Limb (tissue), 2 donors: ENCODE results near the gene IGFLR1.

Experiments used
- DNase-seq, 2 donors: peaks; one replicate each; pipeline ENCODE4 v3.0.0-alpha.2; 2016; ENCODE audit errors: extremely low spot score in 2 of 2

IGFLR1 gene, protein sequence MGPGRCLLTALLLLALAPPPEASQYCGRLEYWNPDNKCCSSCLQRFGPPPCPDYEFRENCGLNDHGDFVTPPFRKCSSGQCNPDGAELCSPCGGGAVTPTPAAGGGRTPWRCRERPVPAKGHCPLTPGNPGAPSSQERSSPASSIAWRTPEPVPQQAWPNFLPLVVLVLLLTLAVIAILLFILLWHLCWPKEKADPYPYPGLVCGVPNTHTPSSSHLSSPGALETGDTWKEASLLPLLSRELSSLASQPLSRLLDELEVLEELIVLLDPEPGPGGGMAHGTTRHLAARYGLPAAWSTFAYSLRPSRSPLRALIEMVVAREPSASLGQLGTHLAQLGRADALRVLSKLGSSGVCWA

GRCh38 chr19:35742121-35742724 is at the start of gene IGFLR1:
IGFLR1 (minus strand) TSS chr19:35742452; CDS start chr19:35741180, 1,272 bp downstream.
- no peak for DNase-seq

DNA sequence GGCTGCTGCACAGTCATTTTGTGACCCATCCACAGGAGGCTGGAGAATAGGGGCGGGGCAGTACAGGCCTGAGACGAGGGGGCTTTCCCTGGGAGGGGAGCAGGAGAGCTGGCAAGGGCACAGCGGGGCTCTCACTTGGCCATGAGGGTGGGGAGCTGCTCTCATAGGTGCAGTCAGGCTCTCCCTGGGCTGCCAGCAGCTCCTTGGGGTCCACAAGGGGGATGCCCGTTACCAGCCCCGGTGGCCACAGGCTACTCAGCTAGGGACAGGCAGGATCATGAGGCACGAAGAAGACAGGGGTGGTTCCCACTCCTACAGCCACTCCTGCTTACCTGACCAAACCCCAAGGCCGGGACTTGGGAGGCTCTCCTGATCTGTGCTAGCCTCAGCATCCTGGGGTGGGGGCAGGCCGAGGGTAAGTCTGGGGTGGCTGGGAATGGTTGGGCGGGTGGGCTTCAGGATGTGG is 49.6 kb upstream of the IGFLR1 start:
- DNase-seq: no peak

DNA sequence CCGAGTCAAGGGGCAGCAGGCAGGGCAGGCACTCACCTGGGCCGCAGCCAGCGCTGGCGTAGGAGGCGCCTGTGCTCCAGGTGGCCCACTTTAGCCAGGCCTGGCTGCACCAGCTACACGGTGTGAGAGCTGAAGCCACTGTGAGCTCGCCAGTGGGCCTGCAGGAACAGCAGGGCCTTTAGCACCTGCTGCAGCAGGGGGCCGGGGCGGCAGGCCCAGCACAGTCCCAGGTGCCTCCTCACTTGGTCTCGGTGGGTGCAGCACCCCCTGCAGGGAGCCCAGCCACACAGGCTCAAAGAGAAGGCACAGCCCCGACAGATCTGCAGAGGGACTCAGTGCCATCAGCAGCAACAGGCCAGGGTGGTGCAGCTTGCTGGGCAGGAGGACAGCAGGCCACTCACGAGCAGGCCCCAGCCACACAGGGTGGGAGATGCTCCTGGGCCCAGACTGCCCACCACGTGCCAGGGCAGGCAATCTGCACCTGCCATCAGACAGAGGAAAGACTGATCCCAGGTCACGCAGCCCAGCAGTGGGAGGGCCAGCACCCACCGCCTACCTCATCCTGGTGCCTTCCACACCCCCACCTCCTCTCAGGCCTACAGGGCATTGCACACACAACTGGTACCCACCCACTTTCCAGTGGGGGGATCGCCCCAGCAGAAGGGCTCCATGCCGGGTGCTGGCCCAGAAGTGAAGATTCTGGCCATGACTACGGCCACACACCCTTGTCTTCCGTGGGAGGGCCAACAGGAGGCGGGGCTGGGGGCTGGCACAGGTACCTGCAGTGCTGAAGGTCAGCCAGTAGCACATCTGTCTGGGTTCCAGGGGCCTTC is 48.9 kb upstream of the IGFLR1 start:
- DNase-seq: no peak

DNA sequence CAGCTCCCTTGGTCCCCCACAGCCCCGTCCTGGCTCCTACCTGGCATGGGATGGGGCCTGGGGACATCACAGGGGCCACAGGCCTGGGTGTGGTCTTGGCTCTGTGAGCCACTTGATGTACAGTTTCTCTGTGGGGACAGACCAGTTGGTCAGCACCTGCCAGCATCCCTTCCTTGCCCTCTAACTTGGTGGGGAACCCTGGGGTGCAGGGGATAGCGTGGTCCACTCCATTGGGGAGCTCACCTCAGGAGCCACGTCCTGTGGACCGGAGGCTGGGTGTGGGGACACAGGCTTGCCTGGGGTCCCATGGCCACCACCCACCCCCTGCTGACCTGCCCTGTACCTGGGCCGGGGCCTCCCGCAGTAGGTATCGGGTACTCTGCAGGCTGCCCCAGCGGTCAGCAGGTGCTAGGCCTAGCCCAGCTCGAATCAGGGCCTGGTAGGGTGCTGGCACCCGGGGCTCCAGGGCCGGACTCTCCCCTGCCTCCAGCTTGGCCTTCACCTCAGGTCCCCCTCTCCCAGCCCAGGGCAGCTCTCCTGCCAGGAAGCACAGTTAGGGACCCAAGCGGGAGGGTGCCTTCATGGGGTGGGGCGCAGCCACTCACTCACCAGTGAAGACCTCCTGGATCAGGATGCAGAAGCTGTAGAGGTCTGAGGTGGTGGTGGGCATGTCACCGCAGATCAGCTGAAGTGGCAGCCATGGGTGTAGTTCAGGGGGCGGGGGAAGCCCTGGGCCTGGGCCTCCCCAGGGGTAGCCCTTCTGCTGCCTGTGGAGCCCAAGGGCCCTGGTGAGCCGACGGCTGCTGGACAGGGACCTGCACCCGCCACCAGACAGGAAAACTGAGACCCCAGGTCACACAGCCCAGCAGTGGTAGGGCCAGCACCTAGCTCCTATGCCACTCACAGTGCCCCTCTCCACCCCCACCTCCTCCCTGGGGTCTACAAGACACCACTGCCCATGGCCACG is 48.0 kb upstream of the IGFLR1 start:
- no peak for DNase-seq

- no peak for DNase-seq
Observed at GRCh38 chr19:35789195-35789977, 47.1 kb upstream of the IGFLR1 start.

- DNase-seq: no peak
Observed at GRCh38 chr19:35788205-35788960, 46.1 kb upstream of the IGFLR1 start.

- DNase-seq: no peak
Observed at GRCh38 chr19:35787227-35787799, 45.1 kb upstream of the IGFLR1 start.

DNA sequence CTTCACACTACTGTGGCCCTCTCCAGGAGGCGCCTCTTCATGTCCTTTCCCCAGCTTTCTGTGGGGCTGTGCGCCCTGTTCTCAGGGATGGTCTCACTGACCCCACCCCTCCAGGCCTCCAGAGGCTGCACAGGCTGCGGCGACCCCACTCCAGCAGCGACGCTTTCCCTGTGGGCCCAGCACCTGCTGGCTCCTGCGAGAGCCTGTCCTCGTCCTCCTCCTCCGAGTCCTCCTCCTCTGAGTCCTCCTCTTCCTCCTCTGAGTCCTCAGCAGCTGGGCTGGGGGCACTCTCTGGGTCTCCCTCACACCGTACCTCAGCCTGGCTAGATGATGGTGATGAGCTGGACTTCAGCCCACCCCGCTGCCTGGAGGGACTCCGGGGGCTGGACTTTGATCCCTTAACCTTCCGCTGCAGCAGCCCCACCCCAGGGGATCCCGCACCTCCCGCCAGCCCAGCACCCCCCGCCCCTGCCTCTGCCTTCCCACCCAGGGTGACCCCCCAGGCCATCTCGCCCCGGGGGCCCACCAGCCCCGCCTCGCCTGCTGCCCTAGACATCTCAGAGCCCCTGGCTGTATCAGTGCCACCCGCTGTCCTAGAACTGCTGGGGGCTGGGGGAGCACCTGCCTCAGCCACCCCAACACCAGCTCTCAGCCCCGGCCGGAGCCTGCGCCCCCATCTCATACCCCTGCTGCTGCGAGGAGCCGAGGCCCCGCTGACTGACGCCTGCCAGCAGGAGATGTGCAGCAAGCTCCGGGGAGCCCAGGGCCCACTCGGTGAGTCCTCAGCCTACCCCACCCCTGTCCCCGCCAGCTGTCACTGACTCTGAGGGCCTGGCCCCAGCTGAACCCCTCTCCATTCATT is 44.3 kb upstream of the IGFLR1 start:
- no peak for DNase-seq

GRCh38 chr19:35785339-35785627 is 43.0 kb upstream of the IGFLR1 start:
- no peak for DNase-seq

GRCh38 chr19:35784503-35785338 is 42.5 kb upstream of the IGFLR1 start:
- no peak for DNase-seq

DNA sequence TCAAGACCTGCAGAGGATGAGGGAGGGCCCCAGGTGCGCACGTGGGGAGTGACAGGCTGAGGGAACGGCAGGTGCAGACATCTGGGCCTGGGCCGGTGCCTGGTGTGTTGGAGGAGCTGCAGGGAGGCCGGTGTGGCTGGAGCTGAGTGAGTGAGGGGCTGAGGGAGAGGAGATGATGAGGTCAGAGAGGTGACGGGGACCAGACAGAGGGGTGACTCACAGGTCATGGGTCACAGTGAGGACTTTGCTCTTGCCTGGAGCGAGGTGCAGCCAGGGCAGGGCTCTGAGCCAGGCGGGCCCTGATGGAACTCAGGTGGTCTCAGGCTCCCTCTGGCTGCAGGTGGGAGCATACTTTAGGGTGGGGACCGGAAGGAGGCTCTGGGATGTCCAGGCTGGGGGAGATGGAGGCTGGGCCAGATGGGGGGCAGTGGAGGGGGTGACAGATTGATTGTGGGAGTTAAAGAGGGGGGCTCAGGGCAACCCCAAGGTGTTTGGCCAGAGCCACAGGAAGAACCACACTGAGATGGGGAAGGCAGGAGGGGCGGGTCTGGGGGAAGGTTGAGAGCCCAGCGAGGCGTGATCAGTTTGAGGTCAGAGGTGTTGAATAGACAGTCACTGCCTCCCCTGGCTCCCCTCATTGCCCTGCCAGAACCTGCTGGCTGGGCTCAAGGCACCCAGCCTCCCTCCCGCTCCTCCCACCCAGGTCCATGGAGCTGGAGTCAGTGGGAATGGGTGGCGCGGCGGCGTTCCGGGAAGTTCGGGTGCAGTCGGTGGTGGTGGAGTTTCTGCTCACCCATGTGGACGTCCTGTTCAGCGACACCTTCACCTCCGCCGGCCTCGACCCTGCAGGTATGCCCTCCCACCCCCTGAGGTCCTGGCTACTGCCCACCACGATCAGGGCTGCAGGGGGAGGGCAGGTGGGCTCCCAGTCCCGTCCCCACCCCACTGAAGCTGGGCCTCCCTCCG is 41.5 kb upstream of the IGFLR1 start:
- DNase-seq: no peak

DNA sequence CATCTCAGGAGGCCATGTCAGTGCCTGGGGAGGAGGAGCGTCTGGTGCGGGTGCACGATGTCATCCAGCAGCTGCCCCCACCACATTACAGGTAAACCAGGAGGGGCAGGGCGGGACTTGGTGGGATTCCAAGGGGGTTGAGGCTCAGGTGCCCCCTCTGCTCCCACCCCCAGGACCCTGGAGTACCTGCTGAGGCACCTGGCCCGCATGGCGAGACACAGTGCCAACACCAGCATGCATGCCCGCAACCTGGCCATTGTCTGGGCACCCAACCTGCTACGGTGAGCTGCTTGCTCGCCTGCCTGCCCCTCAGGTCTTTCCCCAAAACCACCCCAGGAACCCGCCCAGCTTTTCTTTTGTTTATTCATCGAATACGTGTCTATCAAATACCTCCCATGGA is 40.3 kb upstream of the IGFLR1 start:
- DNase-seq: no peak

- no peak for DNase-seq
Observed at GRCh38 chr19:35781650-35782049, 39.4 kb upstream of the IGFLR1 start.

DNA sequence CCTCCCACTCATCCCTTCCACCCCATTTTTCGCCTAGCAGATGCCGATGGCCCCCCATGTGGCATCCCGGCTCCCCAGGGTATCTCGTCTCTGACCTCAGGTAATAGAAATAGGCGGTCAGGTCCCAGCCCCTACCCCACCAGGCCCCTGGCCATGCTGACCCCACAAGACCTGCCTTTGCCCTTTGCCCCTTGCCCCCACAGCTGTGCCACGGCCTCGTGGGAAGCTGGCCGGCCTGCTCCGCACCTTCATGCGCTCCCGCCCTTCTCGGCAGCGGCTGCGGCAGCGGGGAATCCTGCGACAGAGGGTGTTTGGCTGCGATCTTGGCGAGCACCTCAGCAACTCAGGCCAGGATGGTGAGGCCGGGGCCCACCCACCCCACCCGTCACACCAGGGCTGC is 38.5 kb upstream of the IGFLR1 start:
- DNase-seq: no peak

- no peak for DNase-seq
Observed at GRCh38 chr19:35780058-35780457, 37.8 kb upstream of the IGFLR1 start.

GRCh38 chr19:35779033-35779432 is 36.8 kb upstream of the IGFLR1 start:
- DNase-seq: no peak
